ENCODE measurements around the gene SFPQ. TPM values are rescaled to one million over a fixed set of nuclear protein-coding genes. Genes with fewer than 3 reads are reported as not detected.
A peak's percentile ranks its signal among the peaks of the same experiment; 100 is the strongest.

Gene SFPQ
- total and polyA plus RNA-seq, 4 donors = 116 to 269 (median 210) TPM

DNA sequence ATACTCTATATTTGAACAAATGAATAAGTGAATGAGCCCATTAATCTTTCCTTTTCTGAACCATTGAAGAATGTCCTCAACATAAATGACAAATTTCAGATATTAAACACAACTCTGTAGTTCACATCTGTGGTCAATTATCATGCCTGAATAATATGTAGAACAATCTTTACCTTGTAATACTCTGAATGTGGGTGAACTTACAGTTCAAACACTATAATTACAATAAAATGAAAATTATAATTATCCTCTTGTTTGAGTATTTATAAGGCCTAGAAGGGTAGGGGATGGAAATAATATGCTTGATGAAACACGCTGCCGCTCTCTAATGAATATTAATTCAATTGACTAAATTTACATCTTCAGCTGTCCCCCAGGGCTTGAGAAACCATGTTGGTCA lies 8.7 kb upstream of the SFPQ start:
- no peaks in the 10 kb centered on the region for H3K36me3 ChIP-seq (ENCODE audit: control insufficient read depth in 4 of 4, insufficient read depth in 4 of 4, low read length in 4 of 4)
- no peaks in the 10 kb centered on the region for H3K4me1 ChIP-seq (ENCODE audit: control insufficient read depth in 5 of 5, insufficient read depth in 5 of 5, low read length in 5 of 5)
- no peak for ATAC-seq (ENCODE audit: insufficient read depth, low FRiP score)
- no peak for DNase-seq
- no peak overlapping the region for H3K27ac ChIP-seq (ENCODE audit: low read depth in 1 of 2, low read length in 1 of 2)
- H3K9me3 ChIP-seq (ENCODE audit: control insufficient read depth in 4 of 4, insufficient read depth in 3 of 4, low read length in 3 of 4) = no peaks in the 10 kb centered on the region
- TF ChIP-seq, protein P1, sequence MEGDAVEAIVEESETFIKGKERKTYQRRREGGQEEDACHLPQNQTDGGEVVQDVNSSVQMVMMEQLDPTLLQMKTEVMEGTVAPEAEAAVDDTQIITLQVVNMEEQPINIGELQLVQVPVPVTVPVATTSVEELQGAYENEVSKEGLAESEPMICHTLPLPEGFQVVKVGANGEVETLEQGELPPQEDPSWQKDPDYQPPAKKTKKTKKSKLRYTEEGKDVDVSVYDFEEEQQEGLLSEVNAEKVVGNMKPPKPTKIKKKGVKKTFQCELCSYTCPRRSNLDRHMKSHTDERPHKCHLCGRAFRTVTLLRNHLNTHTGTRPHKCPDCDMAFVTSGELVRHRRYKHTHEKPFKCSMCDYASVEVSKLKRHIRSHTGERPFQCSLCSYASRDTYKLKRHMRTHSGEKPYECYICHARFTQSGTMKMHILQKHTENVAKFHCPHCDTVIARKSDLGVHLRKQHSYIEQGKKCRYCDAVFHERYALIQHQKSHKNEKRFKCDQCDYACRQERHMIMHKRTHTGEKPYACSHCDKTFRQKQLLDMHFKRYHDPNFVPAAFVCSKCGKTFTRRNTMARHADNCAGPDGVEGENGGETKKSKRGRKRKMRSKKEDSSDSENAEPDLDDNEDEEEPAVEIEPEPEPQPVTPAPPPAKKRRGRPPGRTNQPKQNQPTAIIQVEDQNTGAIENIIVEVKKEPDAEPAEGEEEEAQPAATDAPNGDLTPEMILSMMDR (IDR thresholded peaks at IDR 0.05; ENCODE audit: control extremely low read depth, extremely low read depth) = no peak
- H3K9ac ChIP-seq (ENCODE audit: insufficient read depth in 1 of 2, low read length in 2 of 2) = no peak overlapping the region
- no peaks in the 10 kb centered on the region for H3K27me3 ChIP-seq (ENCODE audit: control insufficient read depth in 3 of 3, insufficient read depth in 3 of 3, low read length in 2 of 3)
- no peak overlapping the region for H3K4me3 ChIP-seq
- WGBS, 2 donors = 47 to 49% methylated on average over 2 of the region's 2 CpGs

DNA sequence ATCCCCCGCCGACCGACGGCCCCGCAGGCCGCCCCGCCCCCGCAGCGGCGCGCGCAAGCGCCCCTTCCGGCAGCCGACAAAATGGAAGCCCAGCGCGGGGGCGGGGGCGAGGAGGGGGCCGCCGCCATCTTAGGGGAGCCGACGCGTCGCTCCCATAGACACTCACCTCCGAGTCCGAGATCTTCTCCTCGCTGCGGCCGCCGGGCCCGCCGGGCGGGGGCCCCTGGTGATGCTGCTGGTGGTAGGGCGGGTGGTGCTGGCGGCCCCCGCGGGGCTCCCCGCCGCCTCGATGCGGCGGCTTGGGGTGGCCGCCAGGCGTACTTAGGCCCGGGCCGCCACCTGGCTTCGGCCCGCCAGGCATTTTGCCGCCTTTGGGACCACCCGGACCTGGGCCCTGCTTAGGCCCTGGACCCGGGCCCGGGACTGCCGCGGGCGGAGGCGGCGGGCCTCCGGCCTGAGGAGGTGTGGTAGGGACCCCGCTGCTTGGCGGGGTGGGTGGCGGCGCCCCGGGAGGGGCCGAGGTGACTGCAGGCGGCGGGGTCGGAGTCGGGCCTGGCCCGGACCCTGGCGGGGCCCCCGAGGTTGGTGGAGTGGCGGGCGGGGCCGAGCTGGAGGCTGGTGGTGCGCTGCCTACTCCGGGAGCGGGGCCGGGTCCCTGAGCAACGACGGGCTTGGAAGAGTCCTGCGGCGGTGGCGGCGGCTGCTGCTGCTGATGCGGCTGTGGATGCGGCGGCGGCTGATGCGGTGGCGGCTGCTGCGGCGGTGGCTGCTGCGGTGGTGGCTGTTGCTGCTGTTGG lies 691 bp downstream of the SFPQ start:
- TF ChIP-seq, protein P1 (IDR thresholded peaks at IDR 0.05; ENCODE audit: control extremely low read depth, extremely low read depth) = no peak
- no peaks in the 10 kb centered on the region for H3K9me3 ChIP-seq (ENCODE audit: control insufficient read depth in 4 of 4, insufficient read depth in 3 of 4, low read length in 3 of 4)
- H3K36me3 ChIP-seq (ENCODE audit: control insufficient read depth in 4 of 4, insufficient read depth in 4 of 4, low read length in 4 of 4) = peaks cover 15 to 41% (median 28%) of the 10 kb centered on the region in 4 donors
- H3K4me1 ChIP-seq (ENCODE audit: control insufficient read depth in 5 of 5, insufficient read depth in 5 of 5, low read length in 5 of 5) = peaks cover 6 to 34% (median 16%) of the 10 kb centered on the region in 5 donors
- ATAC-seq (ENCODE audit: insufficient read depth, low FRiP score) = peak; percentile 85
- peak overlapping the region; percentile 98 for H3K4me3 ChIP-seq
- WGBS, 2 donors = 0 to 1% methylated on average over 71 to 94 of the region's 94 CpGs
- H3K27me3 ChIP-seq (ENCODE audit: control insufficient read depth in 3 of 3, insufficient read depth in 3 of 3, low read length in 2 of 3) = no peaks in the 10 kb centered on the region
- H3K27ac ChIP-seq (ENCODE audit: low read depth in 1 of 2, low read length in 1 of 2) = peak overlapping the region; percentile 96 to 98
- H3K9ac ChIP-seq (ENCODE audit: insufficient read depth in 1 of 2, low read length in 2 of 2) = peak overlapping the region; percentile 58 to 94
- DNase-seq = peak; percentile 86 to 91 (median 87)

DNA sequence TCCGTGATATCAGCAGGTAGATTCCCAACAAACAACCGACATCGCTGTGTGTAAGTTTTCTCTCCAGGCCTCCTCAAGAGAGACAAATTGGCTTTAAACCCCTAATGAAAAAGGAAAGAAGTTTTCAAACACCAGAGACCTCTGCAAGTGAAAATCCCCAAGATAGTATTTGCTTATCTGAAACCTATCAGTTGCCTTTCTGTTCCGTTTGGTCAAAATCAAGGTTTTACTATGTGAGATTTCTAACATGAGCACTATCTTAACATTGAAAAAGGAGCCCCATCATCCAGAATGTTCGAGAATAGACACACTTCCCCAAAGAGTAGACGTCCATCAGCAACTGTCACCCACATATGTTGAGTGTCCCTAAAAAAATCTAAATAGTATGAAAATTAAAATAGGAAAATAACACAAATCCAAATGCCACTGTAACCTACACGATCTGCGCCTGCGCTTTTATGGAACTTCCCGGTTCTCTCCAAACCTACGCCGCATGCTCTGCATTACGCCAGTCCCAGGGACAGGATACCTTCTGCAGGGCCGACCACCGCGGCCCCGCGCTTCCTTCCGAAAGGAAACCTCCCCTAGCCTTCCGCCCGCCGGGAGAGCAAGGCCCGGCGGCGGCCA lies 1.4 kb downstream of the SFPQ start:
- Histone ChIP-seq H3K9me3 (ENCODE audit: control insufficient read depth in 4 of 4, insufficient read depth in 3 of 4, low read length in 3 of 4) (no peaks in the 10 kb centered on the region), H3K27ac (ENCODE audit: low read depth in 1 of 2, low read length in 1 of 2) (peak overlapping the region; percentile 77 to 96), H3K9ac (ENCODE audit: insufficient read depth in 1 of 2, low read length in 2 of 2) (peak overlapping the region; percentile 94 to 97), H3K36me3 (ENCODE audit: control insufficient read depth in 4 of 4, insufficient read depth in 4 of 4, low read length in 4 of 4) (peaks cover 21 to 48% (median 32%) of the 10 kb centered on the region in 4 donors), H3K27me3 (ENCODE audit: control insufficient read depth in 3 of 3, insufficient read depth in 3 of 3, low read length in 2 of 3) (no peaks in the 10 kb centered on the region), H3K4me1 (ENCODE audit: control insufficient read depth in 5 of 5, insufficient read depth in 5 of 5, low read length in 5 of 5) (peaks cover 7 to 41% (median 17%) of the 10 kb centered on the region in 5 donors), H3K4me3 (peak overlapping the region; percentile 98)
- ATAC-seq (ENCODE audit: insufficient read depth, low FRiP score) = no peak
- no peak for DNase-seq
- TF ChIP-seq, protein P1 (IDR thresholded peaks at IDR 0.05; ENCODE audit: control extremely low read depth, extremely low read depth) = no peak
- WGBS, 2 donors = 0 to 1% methylated on average over 25 of the region's 25 CpGs

Measured in lung (tissue), 12 donors.